Ammon's horn (tissue), 1 donor: ENCODE results near the gene MYL12A.

Source experiments
- DNase-seq: peaks from one replicate; pipeline ENCODE4 v3.0.0-alpha.2; 2016; ENCODE audit warnings: low spot score

The MYL12A gene

DNA sequence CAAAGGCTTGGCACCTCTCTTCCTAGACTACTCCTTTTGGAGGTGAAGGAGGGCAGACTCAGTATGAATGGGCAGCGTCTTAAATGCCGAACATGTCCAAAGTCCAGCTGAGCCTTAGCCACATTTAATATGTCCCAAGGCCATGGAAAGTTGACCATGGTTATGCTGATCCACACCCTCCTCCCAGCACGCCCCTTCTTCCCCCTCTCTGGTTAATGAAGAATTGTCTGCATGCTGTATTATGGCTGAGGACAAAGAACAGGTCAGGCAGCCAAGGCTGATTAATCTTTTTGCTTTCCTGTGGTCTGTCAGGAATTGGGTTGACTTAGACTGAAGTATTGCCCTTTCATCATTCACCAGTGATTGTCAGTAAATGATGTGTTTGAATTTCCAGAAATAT is 22.0 kb upstream of the MYL12A start:
- no peak for DNase-seq

DNA sequence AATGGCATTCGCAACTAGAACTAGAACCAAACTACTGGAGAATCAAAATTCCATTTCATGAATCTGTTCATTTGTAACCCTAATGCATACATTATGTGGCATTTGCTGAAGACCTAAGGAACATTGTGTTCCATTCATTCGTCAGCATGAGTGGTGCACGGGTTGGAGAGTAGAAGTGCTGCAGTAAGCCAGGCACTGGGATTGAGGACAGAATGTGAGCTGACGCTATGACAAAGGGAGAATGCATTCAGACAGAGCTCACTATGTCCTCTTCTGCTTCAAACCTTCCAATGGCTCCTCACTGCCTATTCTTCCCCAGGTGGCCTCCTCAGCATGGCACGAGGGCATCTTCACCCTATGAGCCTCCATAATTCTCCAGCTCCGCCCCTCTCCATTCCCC is 21.6 kb upstream of the MYL12A start:
- DNase-seq: no peak

DNA sequence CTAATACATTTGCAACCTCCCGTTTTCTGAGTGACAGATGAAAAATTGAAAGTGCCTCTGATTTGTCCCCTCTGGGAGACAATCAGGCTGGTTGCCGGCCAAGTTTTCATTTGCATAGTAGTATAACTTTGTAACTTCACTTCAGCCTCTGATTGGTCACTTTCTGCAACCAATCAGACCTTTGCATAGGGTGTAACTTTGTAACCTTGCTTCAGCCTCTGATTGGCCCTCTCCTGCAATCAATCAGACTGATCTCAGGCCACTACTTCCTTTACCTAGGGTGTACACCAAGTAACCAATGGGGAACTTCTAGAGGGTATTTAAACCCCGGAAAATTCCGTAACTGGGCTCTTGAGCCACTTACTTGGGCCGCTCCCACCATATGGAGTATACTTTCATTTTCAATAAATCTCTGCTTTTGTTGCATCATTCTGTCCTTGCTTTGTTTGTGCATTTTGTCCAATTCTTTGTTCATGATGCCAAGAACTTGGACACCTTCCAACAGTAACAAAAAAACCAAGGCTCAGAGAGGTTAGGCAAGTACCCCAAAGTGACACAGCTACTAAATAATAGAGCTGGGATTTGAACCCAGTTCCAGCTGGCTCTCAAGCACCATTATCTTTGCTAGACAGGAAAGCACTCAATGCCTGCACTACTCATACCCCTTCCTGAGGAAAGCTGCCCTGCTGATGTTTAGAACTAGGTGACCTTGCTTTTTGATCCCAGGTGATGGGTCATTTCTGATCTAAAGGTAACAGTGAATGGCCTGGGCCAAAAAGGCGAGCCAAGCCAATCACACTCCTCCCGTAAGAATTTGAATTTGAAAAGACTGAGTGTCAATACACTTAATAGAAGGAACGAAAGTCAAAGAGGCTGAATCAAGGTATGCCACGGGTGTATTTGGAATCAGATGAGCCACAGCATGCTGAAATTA is 16.9 kb upstream of the MYL12A start:
- no peak for DNase-seq

DNA sequence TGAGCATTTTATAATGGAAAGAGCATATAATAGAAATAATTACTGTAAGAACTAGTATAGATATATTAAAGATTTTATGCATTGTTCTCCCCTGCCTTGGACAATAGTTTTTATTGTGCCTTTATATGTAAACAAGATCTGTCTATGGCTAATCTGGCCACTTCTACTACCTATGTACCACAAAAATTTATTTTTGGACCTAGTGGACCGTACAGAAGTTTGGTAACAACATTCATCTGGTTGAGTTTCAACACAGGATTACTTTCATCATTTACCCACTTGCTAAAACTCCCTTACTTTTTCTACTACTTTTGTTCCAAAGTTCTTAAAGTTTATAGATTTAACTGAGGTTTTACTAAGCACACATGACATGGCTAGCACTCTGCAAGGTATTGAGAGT is 14.6 kb upstream of the MYL12A start:
- no peak for DNase-seq

DNA sequence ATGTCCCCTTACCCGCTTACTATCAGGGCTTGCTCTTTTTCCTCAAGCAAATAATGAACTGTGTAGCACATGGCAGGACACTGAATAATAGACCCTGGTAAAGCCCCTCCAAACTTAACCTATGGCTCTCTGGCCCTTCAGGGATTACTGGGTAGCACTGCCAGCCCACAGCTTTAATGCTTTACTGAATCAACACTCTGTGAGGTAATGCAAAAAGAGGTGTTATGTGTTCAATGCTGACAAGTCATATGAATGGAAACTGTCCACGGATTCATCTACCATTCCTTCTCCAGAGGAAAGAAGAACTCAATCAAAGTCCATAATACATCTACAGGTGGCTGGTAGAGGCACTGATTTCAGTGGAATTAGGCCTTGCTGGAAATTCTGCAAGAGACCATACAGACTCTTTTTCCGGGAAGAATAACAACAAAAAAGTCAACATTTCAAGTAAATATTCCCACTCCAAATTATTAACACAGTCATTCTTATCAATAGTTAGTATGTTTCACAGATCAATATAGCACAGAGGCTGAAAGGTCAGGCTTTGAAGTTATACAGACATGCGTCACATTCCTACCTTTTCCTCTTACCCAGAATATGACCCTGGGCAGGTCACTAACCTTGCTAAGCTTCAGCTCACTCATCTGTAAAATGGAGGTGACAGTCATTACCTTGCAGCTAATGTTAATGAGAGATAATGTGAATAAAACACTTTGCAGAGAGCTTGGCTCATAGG is 14.0 kb upstream of the MYL12A start:
- no peak for DNase-seq

DNA sequence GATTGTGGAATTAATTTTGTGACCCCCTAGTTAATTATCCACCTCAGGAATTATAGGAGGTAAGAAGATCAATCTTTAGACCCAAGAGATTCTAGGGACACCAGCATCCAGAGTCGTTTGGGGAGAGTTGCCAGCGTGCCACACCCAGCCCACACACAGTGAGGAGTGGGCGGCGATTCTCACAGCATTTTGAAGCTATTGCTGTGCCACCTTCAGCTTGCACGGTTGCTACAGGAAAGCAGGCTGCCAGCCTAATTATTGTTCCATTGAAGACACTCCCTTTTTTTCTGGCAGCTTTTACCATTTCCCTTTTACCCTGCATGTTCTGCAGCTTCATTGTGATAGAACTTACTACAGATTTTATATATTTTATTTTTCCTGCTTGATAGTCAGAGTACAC is 13.1 kb upstream of the MYL12A start:
- no peak for DNase-seq

DNA sequence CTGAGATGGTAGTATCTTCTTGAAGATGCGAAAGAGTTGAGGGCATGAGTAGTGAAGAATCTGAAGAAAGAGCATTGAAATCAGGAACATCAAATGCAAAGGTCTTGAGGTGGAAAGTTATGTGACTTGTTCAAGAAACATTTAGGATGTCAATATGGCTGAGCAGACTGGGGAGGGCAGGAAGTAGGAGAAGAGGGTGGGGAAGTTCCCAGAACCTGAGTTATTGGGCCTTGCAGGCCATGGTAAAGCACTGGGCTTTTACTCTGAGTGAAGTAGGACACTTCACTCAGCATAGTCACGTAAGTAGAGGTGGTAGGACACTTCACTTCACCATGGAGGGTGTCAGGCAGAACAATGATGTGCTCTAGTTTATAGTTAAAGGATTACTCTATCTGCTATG is 11.8 kb upstream of the MYL12A start:
- DNase-seq: no peak

DNA sequence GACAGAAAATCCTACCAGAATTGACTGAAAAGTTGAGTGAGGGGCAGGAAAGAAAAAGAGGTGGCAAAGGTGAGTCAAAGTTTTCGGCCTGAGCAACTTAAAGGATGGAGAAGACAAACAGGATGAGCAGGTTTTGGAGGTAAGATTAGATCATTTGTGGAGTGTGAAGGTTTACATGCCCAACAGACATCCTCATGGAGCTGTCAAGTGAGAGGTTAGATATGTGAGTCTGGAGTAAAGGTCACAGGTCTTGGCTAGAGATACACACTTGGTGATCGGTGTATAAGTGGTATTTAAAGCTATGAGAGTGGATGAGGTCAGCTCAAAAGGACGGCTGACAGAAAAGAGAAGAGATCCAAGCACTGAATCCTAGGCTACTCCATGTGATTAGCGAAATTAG is 11.1 kb upstream of the MYL12A start:
- no peak for DNase-seq

DNA sequence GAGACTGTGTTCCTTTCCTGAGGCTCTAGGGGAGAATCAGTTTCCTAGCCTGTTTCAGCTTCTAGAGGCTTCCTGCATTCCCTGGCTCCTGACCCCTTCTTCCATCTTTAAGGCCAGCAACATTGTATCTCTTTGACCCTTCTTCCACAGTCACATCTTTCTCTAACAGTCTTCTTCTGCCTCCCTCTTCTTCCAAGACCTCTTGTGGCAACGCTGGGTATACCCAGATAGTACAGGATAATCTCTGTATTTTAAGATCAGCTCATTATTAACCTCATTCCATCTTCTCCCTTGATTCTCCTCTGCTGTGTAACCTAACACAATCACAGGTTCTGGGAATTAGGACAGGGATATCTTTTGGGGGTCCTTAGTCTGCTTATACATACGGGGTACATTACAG is 8.9 kb upstream of the MYL12A start:
- DNase-seq: no peak

DNA sequence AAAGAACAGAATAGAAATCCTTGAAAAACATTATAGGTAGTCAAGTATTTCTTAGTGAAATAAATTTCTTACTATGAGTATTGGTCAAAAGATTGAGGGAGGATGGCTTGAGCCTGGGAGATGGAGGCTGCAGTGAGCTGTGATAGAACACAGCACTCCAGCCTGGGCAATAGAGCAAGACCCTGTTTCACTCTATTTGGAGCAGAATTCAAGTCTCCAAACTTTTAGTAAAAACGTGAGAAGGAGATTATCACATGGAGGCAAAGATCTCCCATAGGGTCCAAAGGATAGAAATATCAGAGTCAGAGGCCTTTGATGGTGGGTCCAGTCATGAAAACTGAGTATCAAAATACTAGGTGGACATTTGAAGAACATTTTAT is 2.4 kb upstream of the MYL12A start:
- DNase-seq: no peak

DNA sequence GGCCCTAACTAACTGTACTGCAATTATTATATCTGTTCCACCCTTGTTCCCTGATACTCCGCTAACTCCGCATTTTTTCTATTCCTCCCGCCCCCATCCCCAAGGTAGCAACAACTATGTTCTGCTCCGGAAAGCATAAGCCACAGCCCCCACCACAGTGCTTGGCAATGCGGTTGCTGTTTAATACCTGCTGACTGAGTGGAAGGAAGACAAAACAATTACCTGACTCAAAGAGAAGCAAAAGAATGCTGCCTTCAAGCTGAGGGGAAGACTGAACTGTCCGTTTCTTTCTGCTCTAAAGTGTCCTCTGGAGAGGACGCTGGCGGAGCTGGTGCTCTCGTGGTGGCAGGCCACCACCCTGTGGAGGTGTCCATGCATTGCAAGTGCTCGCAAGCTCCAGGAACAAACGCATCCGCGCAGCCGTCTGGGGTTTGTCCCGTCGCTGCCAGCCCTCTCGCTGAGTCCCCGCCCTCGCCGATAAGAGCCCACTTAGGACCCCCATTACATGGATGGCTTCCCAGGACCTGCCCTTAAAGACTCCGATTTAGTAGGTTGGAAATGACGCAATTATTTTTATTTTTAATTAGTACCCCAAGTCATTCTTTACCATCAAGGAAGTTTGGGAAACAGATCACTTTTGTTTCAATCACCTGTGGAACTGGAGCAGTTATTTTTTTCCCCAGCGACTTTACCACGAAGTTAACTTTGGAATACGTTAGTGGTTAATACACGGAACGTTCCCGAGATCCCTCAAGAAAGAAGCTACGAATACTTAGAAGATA is 1.6 kb upstream of the MYL12A start:
- peak; percentile 95 for DNase-seq

DNA sequence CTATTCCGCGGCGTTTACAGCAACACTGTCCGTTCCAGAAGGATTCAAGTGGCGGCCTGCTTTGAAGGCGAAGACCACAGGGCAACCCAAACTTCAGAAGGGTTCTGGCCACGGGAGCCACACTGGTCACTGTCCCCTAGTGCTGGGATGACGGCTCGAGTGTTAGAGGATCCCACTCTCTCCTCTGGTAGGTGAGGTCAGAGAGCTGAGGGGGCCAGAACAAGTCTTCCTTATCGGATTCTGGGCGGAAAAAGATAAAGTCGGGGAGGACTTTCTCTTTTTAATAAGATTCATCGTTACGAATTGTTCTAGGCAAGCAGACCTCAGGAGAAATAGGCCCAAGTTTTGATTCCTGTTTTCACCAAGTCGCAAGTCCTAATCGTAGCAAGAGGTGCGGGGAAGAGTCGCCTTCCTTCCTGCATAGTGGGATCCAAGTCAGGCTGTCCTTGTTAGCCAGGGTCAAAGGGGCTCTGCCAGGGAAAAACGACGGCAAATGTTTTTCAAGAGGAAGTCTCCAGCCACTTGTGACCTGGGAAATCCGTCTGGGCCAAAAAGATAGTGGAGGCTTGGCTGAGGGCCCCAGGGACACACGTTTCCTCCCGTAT is 864 bp upstream of the MYL12A start:
- peak; percentile 20 for DNase-seq

DNA sequence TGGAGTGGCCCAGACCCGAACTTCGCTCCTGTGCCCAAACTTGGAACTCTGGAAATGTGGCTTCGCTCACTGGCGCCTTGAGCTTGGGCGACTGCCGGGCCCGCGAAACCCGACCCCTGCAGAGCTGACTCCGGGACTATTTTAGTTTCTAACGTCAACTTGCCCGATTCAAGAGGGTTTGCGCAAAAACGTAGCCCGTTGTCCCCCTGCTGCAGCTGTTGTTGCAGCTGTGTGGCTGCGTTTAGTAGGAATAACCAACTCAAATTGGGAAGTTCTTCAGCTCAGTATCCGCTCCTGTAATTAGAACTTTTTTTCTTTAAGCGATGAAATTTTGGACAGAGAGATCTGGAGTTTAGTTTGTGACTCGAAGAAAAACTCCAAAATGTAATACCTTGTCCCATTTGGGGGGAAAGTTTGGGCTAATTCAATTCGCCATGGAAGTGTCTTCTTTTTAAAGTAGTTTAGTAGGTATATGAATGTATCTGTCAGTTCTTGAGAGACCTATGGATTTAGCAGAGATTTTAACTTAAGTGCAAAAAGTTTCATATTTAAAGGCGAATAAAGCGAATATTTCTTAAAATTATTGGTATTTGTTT is 559 bp downstream of the MYL12A start:
- DNase-seq: peak; percentile 36

DNA sequence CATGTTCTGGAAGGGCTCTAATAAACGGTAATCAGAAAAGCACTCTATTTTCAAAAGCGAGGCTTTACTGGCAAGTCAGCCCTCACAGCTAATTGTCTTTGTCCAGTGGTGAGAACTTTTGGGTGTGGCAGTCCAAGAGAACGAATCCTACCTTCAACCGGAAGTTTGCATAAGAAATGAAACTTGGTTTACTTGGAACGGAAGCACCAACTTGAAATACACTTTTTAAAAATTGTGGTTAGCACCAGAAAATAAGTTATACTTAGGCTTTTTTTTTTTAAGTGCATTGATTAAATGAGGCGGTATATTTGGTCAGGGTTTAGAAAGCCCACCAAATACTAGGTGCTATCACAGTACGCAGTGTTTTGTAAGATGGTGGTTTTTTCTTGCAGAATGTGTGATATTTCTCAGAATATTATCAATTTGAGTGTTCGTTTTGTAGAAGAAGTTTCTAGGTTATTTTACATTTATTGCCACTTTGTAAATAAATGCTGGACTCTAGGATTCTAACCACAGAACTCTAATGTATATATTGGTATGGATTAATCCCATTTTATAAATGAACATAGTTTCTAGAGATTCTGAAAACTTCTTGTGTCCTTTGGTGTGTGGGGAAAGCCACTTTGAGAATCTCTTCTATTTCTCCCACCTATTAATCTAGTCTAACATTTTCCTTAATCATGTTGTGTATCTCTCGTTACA is 1.2 kb downstream of the MYL12A start:
- DNase-seq: no peak

DNA sequence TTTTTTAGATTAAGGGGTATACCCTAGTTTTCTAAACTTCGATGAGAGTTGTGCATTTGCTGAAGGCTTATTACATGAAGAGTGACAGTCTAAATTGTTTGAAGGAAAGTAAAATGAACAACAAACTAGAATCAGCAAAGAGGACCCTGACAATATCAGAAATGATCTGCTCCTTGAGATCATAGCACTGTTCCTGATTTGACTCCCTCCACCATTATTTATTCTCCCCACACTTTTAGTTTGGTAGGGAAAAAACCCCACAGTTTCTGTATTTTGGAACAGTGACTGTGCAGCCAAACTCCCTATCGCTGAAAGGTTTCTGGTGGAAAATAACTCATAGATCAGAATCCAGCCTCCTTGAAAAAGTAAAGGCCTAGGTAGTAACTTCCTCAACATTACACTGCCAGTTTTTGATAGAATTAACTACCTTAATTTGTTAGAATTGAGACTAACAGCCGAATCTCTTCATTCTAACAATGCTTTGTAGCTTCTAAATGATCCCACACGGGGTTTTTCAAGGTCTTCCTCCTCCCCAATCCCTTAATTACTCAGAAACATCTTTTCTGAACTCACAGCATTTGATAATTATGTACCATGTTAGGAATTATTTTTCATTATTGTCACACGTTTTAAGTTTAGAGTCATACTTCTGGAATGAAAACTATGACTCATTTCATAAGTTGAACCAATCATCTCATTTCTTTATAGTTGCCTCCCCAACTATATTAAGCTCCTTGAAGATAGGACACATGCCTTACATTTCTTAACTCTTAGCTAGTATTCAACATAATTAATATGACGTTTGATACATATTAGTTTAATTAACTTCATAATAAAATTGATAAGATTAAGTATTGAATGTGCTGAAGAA is 2.9 kb downstream of the MYL12A start:
- no peak for DNase-seq

DNA sequence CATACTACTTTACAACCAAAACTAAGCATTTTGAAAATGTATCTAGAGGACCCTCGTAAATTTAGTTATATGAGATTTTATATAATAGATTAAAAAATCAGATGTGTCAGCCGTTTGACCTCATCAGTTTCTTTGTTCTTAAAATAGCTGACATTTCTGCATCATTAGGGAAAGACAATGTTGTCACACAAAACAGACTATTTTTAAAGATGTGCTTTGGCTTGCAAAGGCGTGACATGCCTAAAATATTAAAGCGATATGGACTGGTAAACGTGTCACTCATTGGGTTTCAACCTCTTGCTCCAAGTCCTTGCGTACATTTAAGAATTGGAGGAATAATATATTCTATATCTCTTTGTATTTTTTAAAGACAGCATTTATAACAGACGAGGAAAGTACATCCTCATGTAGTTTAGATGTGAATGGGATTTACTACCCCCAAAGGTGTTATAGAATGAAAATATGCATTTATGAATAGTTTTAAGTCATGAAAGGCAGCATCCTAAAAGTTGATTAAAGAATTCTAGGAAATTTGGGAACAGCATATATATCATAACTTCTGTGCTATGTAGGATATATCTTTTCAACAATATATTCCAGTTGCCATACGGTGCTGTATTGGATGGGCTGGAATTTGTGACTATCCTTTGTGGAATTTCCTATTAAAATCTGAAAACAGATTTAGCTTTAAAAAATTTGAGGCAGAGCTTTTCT is 3.8 kb downstream of the MYL12A start:
- DNase-seq: no peak

DNA sequence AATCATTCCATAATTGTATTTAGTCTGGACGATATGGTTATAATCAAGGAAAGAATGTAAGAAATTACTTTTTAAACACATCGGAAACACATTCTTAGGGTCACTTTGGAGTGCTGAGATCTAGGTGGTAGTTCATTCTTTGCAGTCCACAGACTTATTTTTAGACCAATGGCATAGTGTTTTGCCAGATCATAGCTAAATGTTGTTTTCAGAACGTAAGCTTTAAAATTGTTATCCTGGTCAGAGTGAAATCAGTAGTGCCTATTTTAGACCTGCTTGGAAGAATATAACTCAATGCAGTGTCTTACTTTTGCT is 4.3 kb downstream of the MYL12A start:
- no peak for DNase-seq

DNA sequence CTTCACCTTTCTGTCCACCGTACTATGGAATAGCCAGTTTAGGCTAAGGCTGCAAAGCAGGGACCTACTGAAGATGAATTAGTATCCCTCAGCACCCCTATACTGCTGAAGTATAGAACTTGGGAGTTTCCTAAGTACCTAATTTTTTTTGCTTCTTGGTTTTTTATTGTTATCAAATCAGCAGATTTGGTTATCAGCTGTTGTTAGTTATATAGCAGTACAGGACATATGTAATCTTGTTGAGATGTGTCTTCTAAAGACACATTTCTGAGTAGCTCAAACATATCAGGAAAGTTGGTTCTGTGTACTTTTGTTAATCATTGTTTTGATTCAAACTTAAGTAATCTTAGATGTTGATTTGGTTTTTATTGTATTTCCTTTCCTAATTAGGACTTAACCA is 5.2 kb downstream of the MYL12A start:
- DNase-seq: no peak

DNA sequence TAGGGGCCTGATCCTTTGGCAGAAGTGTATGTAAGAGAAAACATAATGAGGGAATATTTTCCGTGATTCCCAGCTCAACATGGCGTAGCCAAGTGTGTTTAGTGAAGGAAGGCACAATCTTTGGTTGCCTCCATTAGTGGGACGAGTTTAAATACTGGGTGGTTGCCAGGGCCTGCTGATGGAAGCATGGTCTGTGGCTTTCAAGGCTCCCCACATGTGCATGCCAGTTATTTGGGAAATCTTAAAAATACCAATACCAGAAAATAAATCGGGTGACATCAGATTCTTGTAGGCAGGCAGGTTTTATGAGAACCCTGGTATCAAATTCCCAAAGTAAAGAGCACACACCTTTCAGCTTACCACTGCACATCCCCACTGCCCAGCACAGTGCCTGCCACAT is 7.1 kb downstream of the MYL12A start:
- DNase-seq: no peak
